HG02884 (cell line): ENCODE data around the gene TARM1.

Experiments used
- ATAC-seq: cut with Tn5 transposase; IDR thresholded peaks from one replicate; pipeline ENCODE4 v1.9.1; 2021; ENCODE audit warnings: mild to moderate bottlenecking, moderate library complexity; ENCODE audit not compliant: unreplicated experiment

The TARM1 gene

DNA sequence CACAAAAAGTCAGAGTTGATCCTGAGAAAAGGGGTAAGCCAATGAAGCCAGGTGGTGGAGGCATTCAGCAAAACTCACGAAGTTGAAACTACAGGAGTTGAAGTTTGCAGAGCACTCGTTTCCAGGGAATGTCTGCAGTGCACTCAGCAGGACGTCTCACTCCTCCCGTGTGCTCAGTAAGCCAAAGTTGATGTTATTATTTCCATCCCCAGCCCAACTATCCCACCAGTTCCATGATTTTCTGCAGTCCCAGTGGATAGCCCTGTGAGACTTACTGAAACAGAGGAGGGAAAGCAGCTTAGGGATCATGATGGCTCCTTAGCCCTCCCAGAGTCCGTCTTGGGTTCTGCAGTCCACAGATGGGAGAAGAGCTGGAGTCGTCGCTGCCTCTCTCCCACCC, at the start of gene TARM1:
Gene TARM1, minus strand, starts transcription at position 334 of the 400 bp plus-strand sequence. Its CDS starts 25 bp downstream, at position 309.
- no peak for ATAC-seq

DNA sequence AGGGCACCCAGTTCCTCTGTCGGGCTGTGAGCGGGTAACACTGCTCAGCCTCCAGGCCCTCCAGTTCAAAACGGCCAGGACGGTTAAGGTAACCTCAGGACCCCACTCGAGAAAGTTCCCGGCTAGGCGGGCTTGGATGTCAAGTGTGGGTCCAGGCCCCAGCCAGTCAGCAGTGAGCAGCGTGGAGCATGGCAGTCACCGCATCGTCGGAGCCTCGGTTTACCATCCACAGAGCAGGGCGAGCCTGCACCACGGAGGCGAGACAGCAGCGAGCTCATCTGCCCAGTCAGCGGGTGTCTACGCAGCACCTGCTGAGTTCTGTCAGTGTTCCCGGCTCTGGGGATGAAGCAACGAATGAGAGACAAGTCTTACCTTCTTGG, 48.4 kb upstream of the TARM1 start:
- no peak for ATAC-seq

DNA sequence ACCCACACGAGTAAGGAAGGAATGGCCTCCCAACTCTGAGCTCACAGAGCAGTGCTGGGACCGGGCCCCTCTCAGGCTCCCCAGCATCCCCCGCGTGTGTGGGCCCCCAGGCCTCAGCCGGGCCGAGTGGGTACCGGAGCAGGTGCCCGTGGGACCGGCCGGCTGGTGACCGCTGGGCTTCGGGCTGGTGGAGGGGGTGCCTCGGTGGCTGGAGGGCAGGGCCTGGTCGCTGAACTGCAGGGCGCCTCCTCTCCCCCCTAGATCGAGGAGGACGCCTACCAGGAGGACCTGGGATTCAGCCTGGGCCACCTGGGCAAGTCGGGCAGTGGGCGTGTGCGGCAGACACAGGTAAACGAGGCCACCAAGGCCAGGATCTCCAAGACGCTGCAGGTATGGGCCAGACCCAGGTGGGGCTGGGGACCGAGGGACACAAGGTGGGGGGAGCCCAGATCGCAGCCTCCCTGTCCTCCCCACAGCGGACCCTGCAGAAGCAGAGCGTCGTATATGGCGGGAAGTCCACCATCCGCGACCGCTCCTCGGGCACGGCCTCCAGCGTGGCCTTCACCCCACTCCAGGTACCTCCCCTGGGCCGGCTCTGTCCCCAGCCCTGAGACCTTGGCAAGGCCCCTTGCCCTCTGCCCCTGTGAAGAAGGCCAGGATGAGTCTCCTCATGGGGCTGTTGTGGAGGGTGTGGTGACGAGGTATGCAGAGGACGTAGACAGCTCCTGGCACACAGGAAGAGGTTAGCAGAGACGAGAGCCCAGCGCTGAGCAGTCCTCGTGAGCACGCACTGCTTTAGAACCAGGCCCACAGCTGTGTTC, 47.8 kb upstream of the TARM1 start:
- ATAC-seq: no peak

DNA sequence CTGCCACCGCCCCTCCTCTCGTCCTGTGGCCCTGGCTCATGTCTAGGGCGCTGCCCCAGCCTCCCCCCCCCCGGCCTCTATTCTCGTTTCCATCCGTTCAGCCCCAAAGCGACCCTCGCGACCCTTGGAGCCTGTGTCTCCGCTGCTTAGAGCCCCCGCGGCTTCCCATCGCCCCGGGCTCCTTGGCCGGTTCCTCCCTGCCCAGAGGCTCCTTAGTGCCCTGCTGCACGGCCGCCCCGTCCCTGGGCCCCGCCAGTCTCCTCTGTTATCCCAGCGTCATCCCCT, 47.2 kb upstream of the TARM1 start:
- ATAC-seq: no peak

DNA sequence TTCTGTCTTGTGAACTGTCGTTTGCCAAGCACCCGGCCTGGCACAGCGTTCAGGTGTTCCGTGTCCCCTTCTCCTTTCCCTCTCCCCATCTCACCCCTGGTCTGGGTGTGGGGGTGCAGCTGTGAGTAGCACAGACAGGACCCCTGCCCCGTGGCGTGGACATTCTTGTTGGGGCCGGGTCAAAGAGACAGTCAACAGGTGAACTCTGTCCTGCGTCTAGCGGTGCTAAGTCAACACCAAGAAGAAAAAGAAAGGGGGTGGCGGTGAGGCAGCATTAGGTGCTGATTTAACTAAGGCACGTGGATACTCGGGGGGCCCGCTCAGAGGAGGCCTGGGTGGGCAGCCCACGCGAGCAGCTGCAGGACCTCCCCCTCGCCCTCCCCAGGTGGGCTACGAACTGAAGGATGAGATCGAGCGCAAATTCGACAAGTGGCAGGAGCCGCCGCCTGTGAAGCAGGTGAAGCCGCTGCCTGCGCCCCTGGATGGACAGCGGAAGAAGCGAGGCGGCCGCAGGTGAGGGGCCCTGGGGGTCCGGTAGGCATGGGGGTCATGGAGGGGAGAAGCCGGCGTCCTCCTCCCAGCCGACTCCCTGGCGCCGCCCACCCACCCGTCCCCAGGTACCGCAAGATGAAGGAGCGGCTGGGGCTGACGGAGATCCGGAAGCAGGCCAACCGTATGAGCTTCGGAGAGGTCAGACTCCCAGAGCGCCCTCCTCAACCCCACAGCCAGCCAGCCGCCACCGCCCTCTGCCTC, 46.7 kb upstream of the TARM1 start:
- ATAC-seq: no peak

DNA sequence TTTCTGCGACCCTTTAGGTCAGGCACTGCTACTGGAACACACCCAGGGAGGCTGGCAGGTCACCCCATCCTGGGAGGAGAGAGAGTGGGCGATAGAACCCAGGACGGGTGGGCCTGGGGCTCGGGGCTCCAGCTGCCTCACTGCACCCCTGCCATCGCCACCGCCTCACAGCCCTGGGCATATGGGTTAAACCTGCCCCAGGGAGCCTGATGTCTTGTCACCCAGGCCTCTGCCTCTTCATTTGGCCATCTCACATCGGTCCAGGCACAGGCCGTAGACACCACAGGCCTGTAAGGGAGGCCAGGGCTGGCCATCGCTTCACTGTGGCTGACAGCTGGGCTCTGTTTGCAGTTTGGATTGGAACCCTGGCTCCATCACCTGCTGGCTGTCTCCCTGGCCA, 44.5 kb upstream of the TARM1 start:
- ATAC-seq: no peak

DNA sequence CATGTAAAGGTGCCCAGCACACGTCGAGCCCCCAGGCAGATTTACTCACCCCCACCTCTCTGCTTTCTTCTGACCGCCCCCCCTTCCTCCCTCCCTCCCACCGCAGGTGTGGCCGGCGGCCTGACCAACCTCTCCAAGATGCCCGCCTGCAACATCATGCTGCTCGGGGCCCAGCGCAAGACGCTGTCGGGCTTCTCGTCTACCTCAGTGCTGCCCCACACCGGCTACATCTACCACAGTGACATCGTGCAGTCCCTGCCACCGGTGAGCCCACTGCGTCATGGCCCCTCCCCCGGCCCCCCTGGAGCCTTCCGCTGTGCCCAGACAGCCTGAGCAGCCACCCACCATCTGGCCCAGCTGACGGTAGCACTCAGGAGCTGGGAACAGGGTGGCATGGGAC, 43.2 kb upstream of the TARM1 start:
- ATAC-seq: no peak

DNA sequence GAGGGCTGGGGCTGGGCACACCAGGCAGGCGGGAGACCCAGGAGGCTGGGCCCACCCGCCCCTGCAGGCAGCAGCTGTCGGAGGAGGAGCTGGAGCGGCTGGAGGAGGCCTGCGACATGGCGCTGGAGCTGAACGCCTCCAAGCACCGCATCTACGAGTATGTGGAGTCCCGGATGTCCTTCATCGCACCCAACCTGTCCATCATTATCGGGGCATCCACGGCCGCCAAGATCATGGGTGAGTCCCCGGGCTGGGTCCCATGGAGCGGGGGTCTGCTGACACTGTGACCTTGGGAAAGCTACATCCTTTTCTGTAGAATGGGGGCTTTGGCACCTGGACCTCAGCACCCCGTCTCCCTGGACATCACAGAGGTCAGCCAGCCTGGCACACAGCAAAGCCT, 42.5 kb upstream of the TARM1 start:
- no peak for ATAC-seq

DNA sequence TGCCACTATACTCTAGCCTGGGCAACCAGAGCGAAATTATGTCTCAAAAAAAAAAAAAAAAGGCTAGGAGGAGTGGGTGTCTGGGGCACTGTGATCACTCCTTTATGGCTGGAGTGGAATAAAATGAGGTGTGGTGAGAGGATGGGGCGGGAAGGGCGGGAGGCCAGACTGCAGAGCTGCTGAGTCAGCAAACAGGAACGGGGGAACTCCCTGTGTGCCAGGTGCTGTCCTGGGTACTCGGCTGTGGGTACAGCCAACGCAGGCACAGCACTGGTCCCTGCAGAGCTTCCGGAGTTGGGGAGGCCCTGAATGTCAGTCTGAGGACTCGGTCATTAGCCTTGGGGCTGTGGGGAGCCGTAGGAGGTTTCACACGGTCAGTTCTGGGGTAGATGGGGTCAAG, 40.1 kb upstream of the TARM1 start:
- no peak for ATAC-seq

DNA sequence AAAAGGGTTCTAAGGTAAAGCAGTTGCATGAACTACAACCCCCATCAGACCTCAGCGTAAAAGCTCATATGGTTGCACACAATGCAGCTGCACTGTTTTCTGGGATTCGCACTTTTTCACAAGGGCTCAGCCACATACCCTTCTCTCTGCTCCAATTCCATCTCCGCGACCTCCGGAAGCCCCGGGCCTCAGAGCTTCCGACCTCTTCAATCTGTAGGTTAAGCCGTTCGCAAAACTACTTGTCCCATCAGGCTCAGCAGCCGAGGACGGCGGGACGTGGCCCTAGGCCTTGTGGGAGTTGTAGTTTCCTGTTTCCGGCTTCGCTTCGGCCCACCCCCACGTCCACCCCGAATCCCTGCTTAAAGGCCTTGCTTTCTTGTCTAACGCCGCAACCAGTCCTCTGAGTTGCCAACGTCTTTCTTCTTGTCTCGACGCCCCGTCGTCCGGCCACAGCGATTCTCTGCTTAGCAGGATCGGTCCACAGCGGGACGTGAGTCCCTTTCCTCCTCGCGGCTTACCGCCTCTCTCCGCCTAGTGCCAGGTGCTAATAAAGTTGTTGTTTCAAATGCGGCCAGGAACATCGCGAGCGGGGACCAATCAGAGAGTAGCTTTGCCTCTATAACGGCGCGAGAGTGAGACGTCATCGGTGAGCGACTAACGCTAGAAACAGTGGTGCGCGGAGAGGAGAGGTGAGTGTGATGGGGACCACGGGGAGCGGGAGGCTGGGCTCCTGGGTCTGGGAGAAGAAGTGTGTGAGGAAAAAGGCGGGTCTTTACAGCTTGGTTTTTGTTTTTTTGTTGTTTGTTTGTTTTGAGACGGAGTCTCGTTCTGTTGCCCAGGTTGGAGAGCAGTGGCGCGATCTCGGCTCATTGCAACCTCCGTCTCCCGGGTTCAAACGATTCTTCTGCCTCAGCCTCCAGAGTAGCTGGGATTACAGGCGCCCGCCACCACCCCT, 34.2 kb upstream of the TARM1 start, which contains the start of the genes PRPF31 and TFPT:
Gene PRPF31, plus strand, starts transcription at position 646 of the 955 bp plus-strand sequence. CDS start 2,525 bp downstream, outside the sequence.
Gene TFPT, minus strand, starts transcription at position 549 of the 955 bp plus-strand sequence. Its CDS starts 388 bp downstream, at position 161.
- peak; percentile 69 for ATAC-seq

DNA sequence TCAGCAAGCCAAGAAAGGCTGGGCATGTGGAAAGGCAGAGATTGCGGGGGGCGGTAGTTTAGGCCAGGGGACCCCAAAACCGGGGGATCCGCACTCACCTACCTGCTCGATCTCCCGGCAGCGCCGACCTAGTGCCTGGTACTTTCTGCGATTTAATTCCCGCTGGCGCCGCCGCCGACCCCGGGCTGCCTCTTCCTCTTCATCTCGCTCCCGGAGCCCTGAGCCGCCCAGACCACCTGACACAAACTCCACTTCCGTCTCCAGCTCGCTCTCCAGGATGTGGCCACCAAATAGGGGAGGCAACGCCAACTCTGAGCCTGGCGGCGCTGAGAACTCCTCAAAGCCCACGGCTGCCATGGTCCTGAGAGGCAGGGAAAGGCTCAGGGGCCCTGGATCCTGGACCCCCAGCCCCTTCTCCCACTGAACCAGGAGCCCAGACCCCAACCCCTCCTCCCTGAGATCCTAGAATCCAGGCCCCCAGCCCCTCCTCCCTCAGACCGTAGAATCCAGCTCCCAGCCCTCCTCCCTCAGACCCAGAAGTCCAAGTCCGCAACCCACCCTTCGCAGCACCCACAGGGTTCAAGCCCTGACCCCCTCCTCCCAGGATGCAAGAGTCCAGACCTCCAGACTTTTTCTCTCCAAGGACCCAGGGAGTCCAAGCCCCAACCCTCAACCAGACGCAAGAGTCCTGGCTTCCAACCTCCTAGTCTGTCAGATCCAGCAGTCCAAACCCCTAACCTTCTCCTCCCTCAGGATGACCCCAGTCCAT, 33.4 kb upstream of the TARM1 start:
- no peak for ATAC-seq

DNA sequence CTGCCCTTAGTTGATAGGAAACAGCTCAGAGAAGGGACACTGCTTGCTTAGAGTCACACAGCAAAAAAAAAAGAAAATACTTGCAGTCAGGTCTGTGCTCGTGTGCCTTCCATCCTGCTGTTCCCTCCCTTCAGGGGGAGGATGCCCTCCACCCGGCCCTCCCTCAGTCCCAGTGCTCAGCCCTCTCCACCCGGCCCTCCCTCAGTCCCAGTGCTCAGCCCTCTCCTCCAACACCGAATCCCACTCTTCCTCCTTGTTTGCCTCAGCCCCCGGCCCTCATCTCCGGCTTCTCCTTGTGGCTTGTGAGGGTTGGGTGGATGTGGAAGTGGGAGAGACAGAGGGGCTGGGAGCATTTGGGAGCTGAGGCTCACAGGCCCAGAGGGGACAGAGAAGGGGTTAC, 28.5 kb upstream of the TARM1 start:
- ATAC-seq: no peak

DNA sequence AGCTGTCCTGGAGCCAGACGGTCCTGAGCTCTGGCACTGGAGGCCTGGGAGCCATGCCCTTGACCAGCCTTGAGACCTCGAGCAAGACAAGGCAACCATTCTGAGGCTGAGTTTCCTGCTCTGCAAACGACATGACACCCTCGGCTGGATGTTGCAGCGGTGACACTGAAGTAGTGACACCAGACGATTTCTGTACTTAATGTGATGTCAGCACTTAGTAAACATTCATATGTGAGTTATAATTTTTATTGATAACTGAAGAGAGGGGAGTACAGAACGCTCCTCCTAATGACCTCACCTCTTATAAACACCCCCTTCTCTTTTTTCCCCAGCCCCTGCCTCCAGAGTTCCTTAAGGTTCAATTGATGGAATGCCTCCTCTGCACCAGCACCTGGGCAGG, 27.3 kb upstream of the TARM1 start:
- ATAC-seq: no peak

DNA sequence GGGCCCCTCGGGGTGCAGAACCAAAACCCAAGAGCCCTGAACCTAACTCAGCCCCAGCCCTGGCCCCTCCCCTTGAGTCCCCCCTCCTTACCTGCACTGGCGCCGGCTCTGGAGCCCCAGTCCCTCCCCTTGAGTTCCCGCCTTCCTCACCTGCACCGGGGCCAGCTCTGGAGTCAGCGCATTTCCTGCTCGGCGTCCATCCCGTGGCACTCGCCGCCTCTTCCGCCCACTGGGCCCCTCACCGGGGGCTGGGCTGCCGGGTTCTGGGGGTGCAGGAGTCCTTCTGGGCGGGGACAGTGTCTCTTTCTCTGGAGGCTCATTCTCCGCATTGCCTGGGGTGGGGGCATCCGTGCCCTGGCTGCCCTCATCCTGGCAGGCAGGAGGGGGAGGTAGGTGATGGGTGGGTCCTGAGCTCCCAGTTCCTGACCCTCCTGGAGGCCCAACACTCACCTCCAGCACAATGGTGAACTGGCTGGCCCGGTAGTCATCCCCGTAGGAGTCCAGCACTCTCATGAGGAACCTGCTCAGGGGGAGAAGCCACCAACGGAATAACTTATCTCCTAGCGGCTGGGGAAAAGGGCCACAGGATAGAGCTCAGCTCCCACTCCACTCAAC, 26.8 kb upstream of the TARM1 start:
- no peak for ATAC-seq

DNA sequence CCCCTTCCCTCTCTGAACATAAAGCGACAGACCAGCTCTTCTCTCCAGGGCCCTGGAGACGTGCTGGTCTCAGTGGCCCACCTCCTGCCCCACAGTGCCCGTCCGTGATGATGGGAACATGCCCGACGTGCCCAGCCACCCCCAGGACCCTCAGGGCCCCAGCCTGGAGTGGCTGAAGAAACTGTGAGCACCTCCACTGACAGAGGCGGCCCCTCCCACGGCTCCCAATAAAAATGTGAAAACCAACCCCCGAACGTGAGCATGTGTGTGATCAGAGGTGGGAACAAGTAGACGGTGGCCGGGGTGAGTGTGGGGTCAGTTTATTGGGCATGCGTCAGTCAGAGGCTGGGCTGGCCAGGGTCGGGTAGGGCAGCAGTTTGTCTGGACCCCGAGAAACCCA, 25.6 kb upstream of the TARM1 start:
- no peak for ATAC-seq

DNA sequence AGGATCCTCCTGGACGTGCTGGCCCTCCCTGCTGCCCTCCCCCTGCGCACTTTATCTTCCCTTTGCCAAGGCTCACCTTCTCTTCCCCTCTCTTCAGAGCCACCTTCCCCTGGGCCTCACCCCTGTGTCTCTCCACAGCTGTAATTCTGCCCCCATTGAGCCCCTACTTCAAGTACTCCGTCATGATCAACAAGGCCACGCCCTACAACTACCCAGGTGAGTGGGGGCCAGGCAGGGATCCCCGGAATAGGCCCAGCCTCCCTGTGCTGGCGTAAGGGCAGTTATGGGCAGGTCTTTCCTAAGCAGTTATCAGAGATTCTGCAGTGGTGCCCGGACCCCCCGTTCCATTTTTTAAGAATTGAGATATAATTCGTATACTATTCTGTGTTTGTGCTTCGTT, 24.6 kb upstream of the TARM1 start:
- no peak for ATAC-seq

DNA sequence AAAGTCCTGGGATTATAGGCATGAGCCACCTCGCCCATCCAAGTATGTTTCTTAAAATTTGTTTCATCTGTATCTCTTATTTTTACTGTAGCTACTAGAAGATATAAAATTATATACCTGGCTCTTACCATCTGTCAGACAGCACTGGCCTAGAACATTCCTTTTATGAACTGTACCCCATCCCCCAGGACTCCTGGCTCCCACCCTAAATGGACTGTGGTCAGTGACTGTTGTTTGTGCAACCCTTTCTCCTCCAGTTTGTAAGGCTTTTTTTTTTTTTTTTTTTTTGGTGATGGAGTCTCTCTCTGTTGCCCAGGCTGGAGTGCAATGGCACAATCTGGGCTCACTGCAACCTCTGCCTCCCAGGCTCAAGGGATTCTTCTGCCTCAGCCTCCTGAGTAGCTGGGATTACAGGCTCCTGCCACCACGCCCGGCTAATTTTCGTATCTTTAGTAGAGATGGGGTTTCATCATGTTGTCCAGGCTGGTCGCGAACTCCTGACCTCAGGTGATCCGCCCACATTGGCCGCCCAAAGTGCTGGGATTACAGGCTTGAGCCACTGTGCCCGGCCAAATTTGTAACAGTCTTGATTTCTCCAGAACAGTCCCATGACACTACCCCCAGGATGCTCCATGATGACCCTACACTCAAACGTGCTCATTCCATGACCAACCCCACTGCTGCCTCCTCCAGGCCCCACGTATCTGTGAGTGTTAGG, 24.0 kb upstream of the TARM1 start:
- no peak for ATAC-seq

DNA sequence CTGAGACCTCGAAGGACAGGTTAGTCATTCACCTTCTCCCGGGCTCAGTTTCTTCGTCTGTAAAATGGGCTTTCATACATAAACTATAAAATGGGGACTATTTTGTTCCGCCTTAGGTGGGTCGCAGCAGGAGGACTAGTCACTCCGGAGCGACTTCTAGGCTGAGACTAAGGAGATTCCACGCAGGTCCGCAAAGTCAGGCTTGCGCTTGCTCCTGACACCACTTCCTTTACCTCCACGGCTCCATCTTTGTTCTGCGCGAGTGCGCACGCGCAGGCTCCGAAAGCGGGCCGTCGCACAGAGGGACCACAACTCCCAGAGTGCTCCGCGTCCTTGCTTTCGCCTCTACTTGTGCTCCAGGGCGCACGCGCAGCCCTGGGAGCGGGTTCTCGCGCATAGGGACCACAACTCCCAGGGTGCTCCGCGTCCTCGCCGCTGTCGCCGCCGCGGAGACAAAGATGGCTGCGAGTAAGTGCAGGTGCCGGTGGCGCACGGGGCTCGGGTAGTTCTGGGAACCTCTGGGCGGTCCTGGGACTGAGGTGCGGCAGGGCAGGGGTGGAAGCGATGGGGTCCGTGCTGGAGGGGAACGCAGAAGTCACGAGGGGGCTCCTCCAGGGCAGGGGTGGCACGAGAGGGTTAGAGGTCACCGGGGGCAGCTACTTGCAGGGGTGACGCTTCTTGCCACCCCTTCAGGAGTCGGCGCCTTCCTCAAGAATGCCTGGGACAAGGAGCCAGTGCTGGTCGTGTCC, 21.4 kb upstream of the TARM1 start, which contains the start of gene NDUFA3:
Gene NDUFA3, plus strand, starts transcription at position 435 of the 749 bp plus-strand sequence. Its CDS starts 24 bp downstream, at position 459.
- ATAC-seq: peak; percentile 90
